Activated CD8-positive, alpha-beta memory T cell treated with anti-CD3 and anti-CD28 coated beads for 48 hours (primary cell): ENCODE results near the gene RYR1.
A peak's percentile ranks its signal among the peaks of the same experiment; 100 is the strongest.
"Not testable (repeated sequence)": the region's sequence is repeated elsewhere in the genome, so short reads cannot be mapped to it uniquely, and the experiment has no call there.

Experiments
- DNase-seq, 3 experiments: peaks; one replicate each; pipeline ENCODE4 v3.0.0-alpha.2; 2020; ENCODE audit warnings: low read depth in 2 of 3, low spot score in 2 of 3

The RYR1 gene

GRCh38 chr19:38399537-38399936, 34.0 kb upstream of the RYR1 start:
- no peak for DNase-seq

DNA sequence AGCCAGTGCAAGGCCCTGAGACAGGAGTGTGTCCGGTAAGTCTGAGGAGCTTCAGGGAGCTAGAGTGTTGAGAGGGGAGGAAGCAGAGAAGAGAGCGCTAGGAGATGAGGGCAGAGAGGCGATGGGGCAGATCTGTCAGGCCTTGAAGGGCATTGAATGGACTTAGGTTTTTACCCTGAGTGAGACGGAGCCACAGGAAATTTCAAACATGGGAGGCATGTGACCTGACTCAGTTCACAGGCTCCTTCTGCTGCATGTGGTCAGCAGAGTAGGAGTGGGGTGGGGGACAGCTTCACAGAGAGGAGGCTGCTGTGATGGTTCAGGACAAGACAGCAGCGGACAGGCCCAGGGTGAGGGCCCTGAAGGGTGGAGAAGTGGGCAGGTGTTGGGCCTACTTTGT, 33.1 kb upstream of the RYR1 start:
- DNase-seq: no peak

GRCh38 chr19:38401148-38401547, 32.3 kb upstream of the RYR1 start:
- DNase-seq: no peak

GRCh38 chr19:38402623-38402966, 30.9 kb upstream of the RYR1 start:
- no peak for DNase-seq

DNA sequence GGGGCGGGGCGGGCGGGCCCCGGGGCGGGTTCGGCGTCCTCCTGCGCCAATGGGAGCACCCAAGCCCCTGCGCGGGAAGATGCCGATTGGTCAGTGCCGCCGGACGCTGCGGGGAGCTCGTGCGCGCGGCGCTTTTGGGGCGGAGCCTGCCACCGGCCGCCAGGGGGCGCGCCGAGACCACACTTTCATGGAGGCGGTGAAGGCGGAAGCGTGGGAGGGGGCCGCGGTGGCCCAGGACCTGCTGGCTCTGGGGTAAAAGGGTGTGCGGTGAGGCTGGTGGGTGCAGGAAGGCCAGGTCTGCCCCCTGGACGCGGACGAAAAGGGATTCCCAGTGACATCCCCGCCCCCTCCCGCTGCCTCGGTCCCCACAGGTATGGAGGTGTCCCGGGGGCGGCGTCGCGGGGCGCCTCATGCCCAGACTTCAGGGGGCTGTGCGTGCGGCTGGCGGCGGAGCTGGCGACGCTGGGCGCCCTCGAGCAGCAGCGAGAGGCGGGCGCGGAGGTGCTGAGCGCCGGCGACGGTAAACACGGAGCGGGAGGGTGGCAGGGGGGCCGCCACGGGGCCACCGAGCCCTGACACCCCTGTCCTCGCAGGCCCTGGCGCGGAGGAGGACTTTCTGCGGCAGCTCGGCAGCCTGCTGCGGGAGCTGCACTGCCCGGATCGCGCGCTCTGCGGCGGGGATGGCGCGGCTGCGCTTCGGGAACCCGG, 30.4 kb upstream of the RYR1 start, which contains the start of gene FAM98C:
Gene FAM98C, plus strand, starts transcription at position 127 of the 708 bp plus-strand sequence. Its CDS starts 61 bp downstream, at position 188.
- peak; percentile 89 to 96 (median 95) for DNase-seq

GRCh38 chr19:38404858-38405257, 28.6 kb upstream of the RYR1 start:
- DNase-seq: no peak

- DNase-seq: no peak
Observed at GRCh38 chr19:38405276-38405675, 28.2 kb upstream of the RYR1 start.

DNA sequence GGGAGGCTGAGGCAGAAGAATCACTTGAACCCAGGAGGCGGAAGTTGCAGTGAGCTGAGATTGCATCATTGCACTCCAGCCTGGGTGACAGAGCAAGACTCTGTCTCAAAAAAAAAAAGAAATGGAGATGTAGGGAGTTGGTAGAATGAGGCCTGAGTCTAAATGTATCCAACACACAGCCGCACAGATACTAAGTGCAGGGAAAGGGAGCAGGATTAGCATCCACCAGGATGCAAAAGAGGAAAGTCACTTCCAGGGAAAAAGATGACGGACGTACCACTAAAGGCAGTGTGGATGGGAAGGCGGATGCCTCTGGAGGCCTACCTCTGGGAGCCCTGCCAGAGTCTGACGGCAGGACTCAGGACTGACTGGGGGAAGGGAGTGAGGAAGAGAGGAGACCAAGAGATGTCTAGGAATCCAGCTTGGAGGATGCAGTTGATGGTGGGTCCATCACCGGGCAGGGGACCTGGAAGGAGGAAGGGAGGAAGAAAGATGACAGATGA, 23.8 kb upstream of the RYR1 start:
- no peak for DNase-seq

- not testable (repeated sequence) for DNase-seq
Observed at GRCh38 chr19:38410407-38410806, 23.1 kb upstream of the RYR1 start.

GRCh38 chr19:38411041-38411712, 22.3 kb upstream of the RYR1 start:
- DNase-seq: no peak

DNA sequence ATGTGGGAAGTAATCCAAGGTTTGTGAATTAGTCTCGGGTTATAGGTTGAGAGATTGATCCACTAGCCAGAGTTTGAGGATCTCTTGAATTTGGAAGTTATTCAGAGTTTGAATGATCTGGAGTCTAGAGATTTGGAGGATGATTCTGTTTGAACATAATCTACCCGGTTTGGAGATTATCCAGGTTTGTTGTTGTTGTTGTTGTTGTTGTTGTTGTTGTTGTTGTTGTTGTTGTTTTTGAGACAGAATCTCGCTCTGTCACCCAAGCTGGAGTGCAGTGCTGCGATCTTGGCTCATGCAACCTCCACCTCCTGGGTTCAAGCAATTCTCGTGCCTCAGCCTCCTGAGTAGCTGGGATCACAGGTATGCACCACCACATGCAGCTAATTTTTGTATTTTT, 21.6 kb upstream of the RYR1 start:
- not testable (repeated sequence) for DNase-seq

- DNase-seq: no peak
Observed at GRCh38 chr19:38412491-38412890, 21.0 kb upstream of the RYR1 start.

GRCh38 chr19:38412961-38413360, 20.5 kb upstream of the RYR1 start:
- DNase-seq: no peak

DNA sequence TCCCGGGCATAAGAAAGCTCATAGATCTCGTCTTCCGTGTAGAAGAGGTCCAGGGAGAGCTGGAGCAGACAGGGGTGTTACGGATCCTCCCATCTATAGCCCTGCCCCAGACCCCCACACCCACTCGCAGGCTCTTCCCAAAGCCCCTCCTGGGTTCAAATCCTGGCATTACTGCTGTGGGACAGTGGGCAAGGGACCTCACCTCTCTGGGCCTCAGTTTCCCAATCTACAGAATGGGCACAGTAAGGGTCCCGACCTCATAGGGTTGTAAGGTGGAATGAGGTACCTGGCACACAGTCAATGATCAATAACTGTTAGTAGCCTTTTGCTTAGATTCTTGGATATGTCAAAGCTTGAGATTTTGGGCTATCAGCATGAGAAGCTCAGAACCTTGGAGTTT, 20.1 kb upstream of the RYR1 start:
- DNase-seq: no peak

DNA sequence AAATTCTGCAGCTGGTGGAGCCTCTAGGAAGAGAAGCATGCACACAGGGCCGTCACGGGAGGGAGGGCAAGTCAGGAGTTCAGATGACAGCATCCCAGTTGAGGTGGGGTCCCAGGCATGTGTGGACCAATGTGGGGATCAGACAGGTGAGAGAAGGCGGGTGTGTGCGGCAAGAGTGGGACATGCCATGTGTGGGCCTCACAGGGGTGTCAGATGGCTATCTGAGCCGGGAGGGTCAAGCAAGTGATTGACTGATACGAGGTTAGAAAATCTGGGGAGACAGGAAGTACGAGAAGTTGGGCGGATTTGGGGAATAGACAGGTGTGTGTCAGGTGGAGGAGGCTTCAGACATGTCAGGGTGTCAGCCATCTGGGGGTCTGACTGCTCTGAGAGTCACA, 16.3 kb upstream of the RYR1 start:
- no peak for DNase-seq

GRCh38 chr19:38417544-38418506, 15.7 kb upstream of the RYR1 start:
- no peak for DNase-seq

DNA sequence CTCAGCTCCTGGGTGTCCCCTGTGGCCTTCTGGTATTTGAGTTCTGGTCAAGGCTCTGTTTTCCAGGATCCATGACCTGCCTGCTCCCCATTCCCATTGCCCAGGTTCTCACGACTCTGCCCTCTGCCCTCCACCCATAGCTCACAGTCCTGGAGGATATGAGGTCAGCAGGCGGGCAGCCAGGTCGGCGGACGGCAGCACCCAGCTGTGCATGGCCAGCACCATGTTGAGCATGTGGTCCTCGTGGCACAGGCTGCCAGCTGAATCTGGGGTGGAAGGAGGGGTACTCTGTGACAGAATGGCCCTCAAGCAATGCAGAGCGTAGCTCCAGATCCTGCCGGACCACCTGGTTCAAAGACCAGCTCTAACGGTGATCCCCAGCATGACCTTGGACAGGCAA, 12.6 kb upstream of the RYR1 start:
- DNase-seq: no peak

DNA sequence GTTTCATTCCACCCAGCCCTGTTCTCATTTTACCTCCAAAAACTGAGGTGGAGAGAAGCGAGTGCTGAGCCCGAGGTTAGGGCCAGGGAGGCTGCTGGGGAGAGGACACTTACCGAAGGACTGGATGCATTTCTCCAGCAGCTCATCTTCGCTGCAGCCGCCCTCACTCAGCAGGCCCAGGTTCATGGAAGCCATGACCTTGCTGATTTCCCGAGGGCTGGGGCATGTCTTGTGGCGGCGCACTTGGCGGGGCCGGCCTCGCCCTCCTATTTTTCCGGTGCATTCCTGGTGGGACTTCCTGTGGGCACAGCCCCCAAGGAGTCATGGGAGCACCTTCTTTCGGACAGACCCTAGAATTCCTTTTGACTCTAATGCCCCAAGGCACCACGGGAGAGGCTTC, 11.6 kb upstream of the RYR1 start:
- DNase-seq: no peak

GRCh38 chr19:38422438-38422837, 11.1 kb upstream of the RYR1 start:
- no peak for DNase-seq

DNA sequence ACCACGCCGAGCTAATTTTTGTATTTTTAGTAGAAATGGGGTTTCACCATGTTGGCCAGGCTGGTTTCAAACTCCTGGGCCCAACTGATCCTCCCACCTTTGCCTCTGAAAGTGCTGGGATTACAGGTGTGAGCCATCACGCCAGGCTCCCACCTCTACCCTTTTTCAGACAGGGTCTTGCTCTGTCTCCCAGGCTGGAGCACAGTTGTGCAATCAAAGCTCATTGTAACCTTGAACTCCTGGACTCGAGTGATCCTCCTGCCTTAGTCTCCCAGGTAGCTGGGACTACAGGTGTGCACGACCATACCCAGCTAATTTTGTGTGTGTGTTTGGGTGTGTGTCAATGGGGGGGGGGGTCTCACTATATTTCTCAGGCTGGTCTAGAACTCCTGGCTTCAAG, 9.2 kb upstream of the RYR1 start:
- DNase-seq: no peak

GRCh38 chr19:38425222-38425809, 8.2 kb upstream of the RYR1 start:
- DNase-seq: no peak
